Mammary epithelial cell (primary cell): ENCODE results near the gene SLC25A21.

Experiments used
- CTCF ChIP-seq, 2 donors: IDR thresholded peaks in 1 of 2; conservative IDR thresholded peaks in 1 of 2; 2 replicates each; pipeline ENCODE4 v1.5.1; 2011 to 2012; ENCODE audit warnings: inconsistent platforms in 2 of 2, low read length in 2 of 2, mild to moderate bottlenecking in 2 of 2, control low read depth in 1 of 2, low read depth in 1 of 2; ENCODE audit not compliant: insufficient read depth in 1 of 2; ENCODE audit errors: extremely low read depth in 1 of 2
- EZH2 ChIP-seq: IDR thresholded peaks from 2 replicates; pipeline ENCODE4 v1.6.1; 2012; ENCODE audit warnings: low read length, inconsistent platforms, borderline replicate concordance

DNA sequence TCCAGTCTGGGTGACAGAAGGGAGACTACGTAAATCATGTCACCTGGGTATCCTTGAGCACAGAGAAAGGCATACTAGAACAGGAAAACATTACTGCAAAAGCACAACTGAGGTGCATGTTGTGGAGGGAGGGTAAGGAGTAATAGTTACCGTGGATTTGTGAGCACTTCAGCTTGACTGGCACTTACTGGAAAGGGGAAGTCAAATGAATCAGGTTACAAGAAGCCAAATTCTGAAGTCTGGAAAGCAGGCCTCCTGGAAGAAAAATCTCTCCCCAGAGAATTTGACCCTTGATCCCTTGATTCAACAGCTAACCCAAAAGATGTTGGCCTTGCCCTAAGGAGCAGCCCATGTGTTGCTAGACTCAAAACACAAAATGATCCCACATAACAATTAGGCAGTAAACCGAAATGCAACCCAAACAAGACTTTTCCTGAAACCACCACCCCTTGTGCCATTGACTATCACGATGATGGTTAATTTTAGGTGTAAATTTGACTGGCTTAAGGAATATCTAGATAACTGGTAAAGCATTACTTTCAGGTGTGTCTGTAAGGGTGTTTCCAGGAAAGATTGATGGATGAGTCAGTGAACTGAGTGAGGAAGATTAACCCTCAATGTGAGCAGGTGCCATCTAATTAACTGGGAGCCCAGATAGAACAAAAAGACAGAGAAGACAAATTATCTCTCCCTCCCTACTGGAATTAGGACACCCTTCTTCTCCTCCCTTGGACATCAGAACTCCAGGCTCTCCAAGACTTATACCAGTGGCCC, 108.8 kb downstream of the SLC25A21 start:
- no peak for TF ChIP-seq CTCF (conservative IDR thresholded peaks at IDR 0.05 in 1 of 2, IDR thresholded peaks at IDR 0.05 in 1 of 2; ENCODE audit: extremely low read depth in 1 of 2, insufficient read depth in 1 of 2, low read depth in 1 of 2, low read length in 2 of 2)
- no peak for TF ChIP-seq EZH2
